HS-27A (cell line): ENCODE results near the gene NAT14.
A peak's percentile ranks its signal among the peaks of the same experiment; 100 is the strongest.

Experiments used
- DNase-seq: peaks from one replicate; pipeline ENCODE4 v3.0.0-alpha.2; 2012; ENCODE audit warnings: low read depth, missing footprints

NAT14 gene

GRCh38 chr19:55471266-55471665, 13.7 kb upstream of the NAT14 start:
- DNase-seq = no peak

- DNase-seq = no peak
These were observed 12.5 kb upstream of the NAT14 start for GRCh38 chr19:55472463-55472862.

- DNase-seq = no peak
These were observed 11.6 kb upstream of the NAT14 start for GRCh38 chr19:55473225-55474012.

GRCh38 chr19:55474269-55475265, 10.4 kb upstream of the NAT14 start:
- DNase-seq = peak; percentile 71

GRCh38 chr19:55476100-55476775, 8.8 kb upstream of the NAT14 start, which contains the start of gene ZNF628:
TSS of gene ZNF628 (plus strand) at chr19:55476617. CDS start at chr19:55479911, 3,294 bp downstream.
- peak; percentile 99 for DNase-seq

- DNase-seq = no peak
These were observed 7.1 kb upstream of the NAT14 start for GRCh38 chr19:55477905-55478304.

GRCh38 chr19:55478364-55478763, 6.6 kb upstream of the NAT14 start:
- DNase-seq = no peak

- DNase-seq = no peak
These were observed 5.9 kb upstream of the NAT14 start for GRCh38 chr19:55479045-55479444.

- no peak for DNase-seq
These were observed 5.3 kb upstream of the NAT14 start for GRCh38 chr19:55479451-55480230.

- DNase-seq = no peak
These were observed 3.7 kb upstream of the NAT14 start for GRCh38 chr19:55481148-55481793.

- no peak for DNase-seq
These were observed 3.2 kb upstream of the NAT14 start for GRCh38 chr19:55481794-55482155.

GRCh38 chr19:55482156-55482961, 2.6 kb upstream of the NAT14 start:
- DNase-seq = no peak

GRCh38 chr19:55482967-55483705, 1.9 kb upstream of the NAT14 start:
- no peak for DNase-seq

- DNase-seq = no peak
These were observed 1.0 kb upstream of the NAT14 start for GRCh38 chr19:55483706-55484592.

GRCh38 chr19:55485439-55486011, 537 bp downstream of the NAT14 start:
- no peak for DNase-seq

- DNase-seq = no peak
These were observed 1.3 kb downstream of the NAT14 start for GRCh38 chr19:55486043-55486970.
